Ureter (tissue), 1 donor: Measurements from ENCODE around the gene GJA5. TPM values are rescaled to one million over a fixed set of nuclear protein-coding genes. Genes with fewer than 3 reads are reported as not detected.

Experiments used
- DNase-seq: peaks from one replicate; pipeline ENCODE4 v3.0.0-alpha.2; 2020; ENCODE audit warnings: low spot score
- total RNA-seq: library from RNA; stranded (reverse); gene quantifications from one replicate; pipeline ENCODE4 v1.2.4, GENCODE V29; 2023
- donor health status: DM: yes; HTN: yes; CAD: no.

Gene GJA5
- total RNA-seq, 1 donor from 2014 or later: 5.0 TPM

GRCh38 chr1:147729315-147729714 is 31.1 kb downstream of the GJA5 start:
- DNase-seq: no peak

- DNase-seq: no peak
Observed at GRCh38 chr1:147726168-147726567, 34.2 kb downstream of the GJA5 start.

- no peak for DNase-seq
Observed at GRCh38 chr1:147725685-147726084, 34.7 kb downstream of the GJA5 start.

GRCh38 chr1:147723691-147724323 is 36.6 kb downstream of the GJA5 start:
- peak; percentile 48 for DNase-seq

- DNase-seq: no peak
Observed at GRCh38 chr1:147722124-147722523, 38.3 kb downstream of the GJA5 start.

- no peak for DNase-seq
Observed at GRCh38 chr1:147721716-147722115, 38.7 kb downstream of the GJA5 start.

- DNase-seq: no peak
Observed at GRCh38 chr1:147720557-147720956, 39.8 kb downstream of the GJA5 start.

- DNase-seq: no peak
Observed at GRCh38 chr1:147719711-147720225, 40.6 kb downstream of the GJA5 start.

- DNase-seq: no peak
Observed at GRCh38 chr1:147719029-147719698, 41.2 kb downstream of the GJA5 start.

GRCh38 chr1:147717706-147718097 is 42.7 kb downstream of the GJA5 start:
- DNase-seq: peak; percentile 64

GRCh38 chr1:147717051-147717705 is 43.2 kb downstream of the GJA5 start:
- peak; percentile 83 for DNase-seq

- DNase-seq: no peak
Observed at GRCh38 chr1:147712605-147713004, 47.8 kb downstream of the GJA5 start.

Other genes starting within 250 kb of the GJA5 start
- 30.7 TPM for gene BCL9, start 219.1 kb downstream of the GJA5 start, total RNA-seq
- gene ACP6, start 90.1 kb downstream of the GJA5 start, total RNA-seq: 64.9 TPM
- gene GJA8, start 142.2 kb upstream of the GJA5 start, total RNA-seq: not detected
- 13.0 TPM for gene GPR89B, start 167.8 kb upstream of the GJA5 start, total RNA-seq